Tibial nerve (tissue), 4 donors: ENCODE measurements around the gene ZFP92.

Experiments
- EP300 ChIP-seq, 2 donors: sonication (generic); formaldehyde crosslinking; IDR thresholded peaks; one replicate each; pipeline ENCODE4 v1.6.1; 2017; ENCODE audit warnings: antibody characterized with exemption in 2 of 2, mild to moderate bottlenecking in 1 of 2
- POLR2A ChIP-seq, 2 donors: fragments of 450-650 bp; IDR thresholded peaks; one replicate each; pipeline ENCODE4 v1.6.1; 2017; ENCODE audit warnings: antibody characterized with exemption in 2 of 2, mild to moderate bottlenecking in 2 of 2, moderate library complexity in 2 of 2
- TF ChIP-seq, protein P1 (sequence below), 5 experiments: fragments of 200-600 bp in 3 of 5; fragments of 450-650 bp in 2 of 5; sonication (generic) in 3 of 5; IDR thresholded peaks; one replicate each; pipeline ENCODE4 v1.5.1; 2016 to 2019; ENCODE audit warnings: antibody characterized with exemption in 5 of 5, mild to moderate bottlenecking in 3 of 5, moderate library complexity in 2 of 5

DNA sequence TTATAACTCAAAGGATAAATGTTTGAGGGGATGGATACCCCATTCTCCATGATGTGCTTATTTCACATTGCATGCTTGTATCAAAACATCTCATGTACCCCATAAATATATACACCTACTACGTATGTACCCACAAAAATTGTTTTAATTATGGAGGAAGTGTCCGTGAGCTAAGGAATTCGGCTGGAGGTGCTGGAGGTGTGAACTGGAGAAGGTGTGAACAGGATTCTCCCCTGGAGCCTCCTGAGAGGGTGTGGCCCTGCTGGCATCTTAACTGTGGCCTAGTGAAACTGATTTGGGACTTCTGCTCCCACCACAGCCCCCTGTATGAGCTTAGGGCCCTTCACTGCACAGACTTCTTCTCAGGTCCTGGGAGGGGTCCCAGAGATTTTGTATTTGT, 33.5 kb upstream of the ZFP92 start:
- no peak for TF ChIP-seq POLR2A (IDR thresholded peaks at IDR 0.05)
- TF ChIP-seq, protein P1, sequence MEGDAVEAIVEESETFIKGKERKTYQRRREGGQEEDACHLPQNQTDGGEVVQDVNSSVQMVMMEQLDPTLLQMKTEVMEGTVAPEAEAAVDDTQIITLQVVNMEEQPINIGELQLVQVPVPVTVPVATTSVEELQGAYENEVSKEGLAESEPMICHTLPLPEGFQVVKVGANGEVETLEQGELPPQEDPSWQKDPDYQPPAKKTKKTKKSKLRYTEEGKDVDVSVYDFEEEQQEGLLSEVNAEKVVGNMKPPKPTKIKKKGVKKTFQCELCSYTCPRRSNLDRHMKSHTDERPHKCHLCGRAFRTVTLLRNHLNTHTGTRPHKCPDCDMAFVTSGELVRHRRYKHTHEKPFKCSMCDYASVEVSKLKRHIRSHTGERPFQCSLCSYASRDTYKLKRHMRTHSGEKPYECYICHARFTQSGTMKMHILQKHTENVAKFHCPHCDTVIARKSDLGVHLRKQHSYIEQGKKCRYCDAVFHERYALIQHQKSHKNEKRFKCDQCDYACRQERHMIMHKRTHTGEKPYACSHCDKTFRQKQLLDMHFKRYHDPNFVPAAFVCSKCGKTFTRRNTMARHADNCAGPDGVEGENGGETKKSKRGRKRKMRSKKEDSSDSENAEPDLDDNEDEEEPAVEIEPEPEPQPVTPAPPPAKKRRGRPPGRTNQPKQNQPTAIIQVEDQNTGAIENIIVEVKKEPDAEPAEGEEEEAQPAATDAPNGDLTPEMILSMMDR (IDR thresholded peaks at IDR 0.05): no peak
- TF ChIP-seq EP300 (IDR thresholded peaks at IDR 0.05): no peak
